ENCODE data around the gene TRPV4.

DNA sequence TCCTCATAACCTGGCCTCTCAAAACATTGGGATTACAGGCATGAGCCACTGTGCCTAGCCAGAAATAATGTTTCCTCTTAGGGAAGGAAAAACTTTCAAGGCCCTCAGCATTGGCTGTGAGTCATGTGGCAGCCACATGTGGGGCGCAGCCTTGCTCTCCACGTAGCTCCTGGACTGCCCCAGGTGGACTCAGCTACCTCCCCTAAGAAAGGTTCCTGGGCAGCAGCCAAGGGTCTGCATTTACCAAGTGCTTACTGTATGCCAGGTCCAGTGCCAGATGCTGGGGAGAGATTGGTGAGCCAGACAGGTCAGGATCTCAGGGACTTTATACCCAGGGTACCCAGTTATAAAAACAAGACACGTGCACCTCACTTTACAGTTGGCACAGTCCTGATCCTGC is 3.7 kb upstream of the TRPV4 start:
- TF ChIP-seq, protein P1, sequence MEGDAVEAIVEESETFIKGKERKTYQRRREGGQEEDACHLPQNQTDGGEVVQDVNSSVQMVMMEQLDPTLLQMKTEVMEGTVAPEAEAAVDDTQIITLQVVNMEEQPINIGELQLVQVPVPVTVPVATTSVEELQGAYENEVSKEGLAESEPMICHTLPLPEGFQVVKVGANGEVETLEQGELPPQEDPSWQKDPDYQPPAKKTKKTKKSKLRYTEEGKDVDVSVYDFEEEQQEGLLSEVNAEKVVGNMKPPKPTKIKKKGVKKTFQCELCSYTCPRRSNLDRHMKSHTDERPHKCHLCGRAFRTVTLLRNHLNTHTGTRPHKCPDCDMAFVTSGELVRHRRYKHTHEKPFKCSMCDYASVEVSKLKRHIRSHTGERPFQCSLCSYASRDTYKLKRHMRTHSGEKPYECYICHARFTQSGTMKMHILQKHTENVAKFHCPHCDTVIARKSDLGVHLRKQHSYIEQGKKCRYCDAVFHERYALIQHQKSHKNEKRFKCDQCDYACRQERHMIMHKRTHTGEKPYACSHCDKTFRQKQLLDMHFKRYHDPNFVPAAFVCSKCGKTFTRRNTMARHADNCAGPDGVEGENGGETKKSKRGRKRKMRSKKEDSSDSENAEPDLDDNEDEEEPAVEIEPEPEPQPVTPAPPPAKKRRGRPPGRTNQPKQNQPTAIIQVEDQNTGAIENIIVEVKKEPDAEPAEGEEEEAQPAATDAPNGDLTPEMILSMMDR (IDR thresholded peaks at IDR 0.05): no peak
- TF ChIP-seq POLR2A (IDR thresholded peaks at IDR 0.05): no peak

All from uterus (tissue), 2 donors.